ENCODE results near the gene FOCAD.

- TF ChIP-seq POLR2AphosphoS5 (IDR thresholded peaks at IDR 0.05; ENCODE audit: borderline replicate concordance, low read depth, low read length) = no peak
- TF ChIP-seq EZH2 (IDR thresholded peaks at IDR 0.05) = no peak
- TF ChIP-seq FOXP2 (optimal IDR thresholded peaks at IDR 0.05; ENCODE audit: control extremely low read depth, extremely low read length, insufficient read depth) = no peak
Observed at GRCh38 chr9:20863945-20864344, 179.9 kb downstream of the FOCAD start.
